ENCODE results near the gene LRRC9. TPM values are rescaled to one million over a fixed set of nuclear protein-coding genes. Genes with fewer than 3 reads are reported as not detected.
"Not testable (repeated sequence)": the region's sequence is repeated elsewhere in the genome, so short reads cannot be mapped to it uniquely, and the experiment has no call there.

Gene LRRC9
- total and polyA plus RNA-seq, 10 donors = not detected

GRCh38 chr14:60097974-60098373 is 178.0 kb downstream of the LRRC9 start:
- Histone ChIP-seq H3K27me3 (replicated peaks in 1 of 7) (no peaks in the 10 kb centered on the region), H3K27ac (no peak overlapping the region), H3K4me1 (peaks cover 16 to 52% (median 36%) of the 10 kb centered on the region in 6 donors), H3K9me3 (no peaks in the 10 kb centered on the region), H3K36me3 (peaks cover 0 to 18% (median 2%) of the 10 kb centered on the region in 6 donors), H3K4me3 (no peak overlapping the region)
- WGBS, 5 donors = 86 to 95% (median 93%) methylated on average over 6 of the region's 6 CpGs
- intact Hi-C loops (cut with DNase I; ENCODE audit: low total_unique reads) = loop anchor here (5.0 to 10.0 kb wide), 2 partner anchors 149 to 613 kb away; partner anchors contain the start of genes JKAMP, L3HYPDH and PPM1A
- no peak for DNase-seq
- TF ChIP-seq POLR2A (IDR thresholded peaks at IDR 0.05) = no peak
- no peak for TF ChIP-seq CTCF (IDR thresholded peaks at IDR 0.05 in 8 of 11, conservative IDR thresholded peaks at IDR 0.05 in 3 of 11)
- TF ChIP-seq POLR2AphosphoS5 (IDR thresholded peaks at IDR 0.05) = no peak

GRCh38 chr14:60099855-60100254 is 179.9 kb downstream of the LRRC9 start:
- H3K4me3 ChIP-seq; H3K27me3 ChIP-seq (replicated peaks in 1 of 7); H3K9me3 ChIP-seq; DNase-seq; H3K27ac ChIP-seq: not testable (repeated sequence)
- intact Hi-C loops (cut with DNase I; ENCODE audit: low total_unique reads) = loop anchor here (5.0 to 10.0 kb wide), 2 partner anchors 147 to 615 kb away; partner anchors contain the start of genes JKAMP, L3HYPDH and PPM1A
- Histone ChIP-seq H3K36me3 (peaks cover 0 to 18% (median 2%) of the 10 kb centered on the region in 6 donors), H3K4me1 (peaks cover 0 to 40% (median 19%) of the 10 kb centered on the region in 6 donors)
- WGBS, 5 donors = 85 to 91% (median 90%) methylated on average over 7 of the region's 7 CpGs

- intact Hi-C loops (cut with DNase I; ENCODE audit: low total_unique reads) = no loop called here
- Histone ChIP-seq H3K27ac (no peak overlapping the region), H3K9me3 (peaks cover 0 to 5% (median 0%) of the 10 kb centered on the region in 8 donors), H3K27me3 (replicated peaks in 1 of 7) (no peaks in the 10 kb centered on the region), H3K36me3 (peaks cover 0 to 18% (median 2%) of the 10 kb centered on the region in 6 donors), H3K4me3 (no peak overlapping the region), H3K4me1 (peaks cover 0 to 38% (median 9%) of the 10 kb centered on the region in 6 donors)
- WGBS, 5 donors = 79 to 85% (median 80%) methylated on average over 1 of the region's 1 CpG
- TF ChIP-seq POLR2AphosphoS5 (IDR thresholded peaks at IDR 0.05) (no peak), CTCF (IDR thresholded peaks at IDR 0.05 in 8 of 11, conservative IDR thresholded peaks at IDR 0.05 in 3 of 11) (no peak), POLR2A (IDR thresholded peaks at IDR 0.05) (no peak)
- DNase-seq = no peak
Measured at GRCh38 chr14:60101786-60102185, 181.8 kb downstream of the LRRC9 start.

GRCh38 chr14:60102389-60102788 is 182.4 kb downstream of the LRRC9 start:
- peaks cover 0 to 5% (median 0%) of the 10 kb centered on the region in 8 donors for H3K9me3 ChIP-seq
- no peak for TF ChIP-seq CTCF (IDR thresholded peaks at IDR 0.05 in 8 of 11, conservative IDR thresholded peaks at IDR 0.05 in 3 of 11)
- TF ChIP-seq POLR2A (IDR thresholded peaks at IDR 0.05) = no peak
- TF ChIP-seq POLR2AphosphoS5 (IDR thresholded peaks at IDR 0.05) = no peak
- no peak for DNase-seq
- no peak overlapping the region for H3K27ac ChIP-seq
- peaks cover 0 to 15% (median 2%) of the 10 kb centered on the region in 6 donors for H3K36me3 ChIP-seq
- intact Hi-C loops (cut with DNase I; ENCODE audit: low total_unique reads) = no loop called here
- WGBS, 5 donors = 55 to 72% (median 69%) methylated on average over 2 of the region's 2 CpGs
- no peaks in the 10 kb centered on the region for H3K27me3 ChIP-seq (replicated peaks in 1 of 7)
- H3K4me3 ChIP-seq = no peak overlapping the region
- H3K4me1 ChIP-seq = peaks cover 0 to 38% (median 9%) of the 10 kb centered on the region in 6 donors
